HG03457 (cell line): ENCODE results near the gene STEAP1B.
"Not testable (repeated sequence)": the region's sequence is repeated elsewhere in the genome, so short reads cannot be mapped to it uniquely, and the experiment has no call there.

ENCODE experiments used
- ATAC-seq: cut with Tn5 transposase; IDR thresholded peaks from one replicate; pipeline ENCODE4 v1.9.1; 2021; ENCODE audit warnings: moderate number of reproducible peaks; ENCODE audit not compliant: unreplicated experiment

Gene STEAP1B

DNA sequence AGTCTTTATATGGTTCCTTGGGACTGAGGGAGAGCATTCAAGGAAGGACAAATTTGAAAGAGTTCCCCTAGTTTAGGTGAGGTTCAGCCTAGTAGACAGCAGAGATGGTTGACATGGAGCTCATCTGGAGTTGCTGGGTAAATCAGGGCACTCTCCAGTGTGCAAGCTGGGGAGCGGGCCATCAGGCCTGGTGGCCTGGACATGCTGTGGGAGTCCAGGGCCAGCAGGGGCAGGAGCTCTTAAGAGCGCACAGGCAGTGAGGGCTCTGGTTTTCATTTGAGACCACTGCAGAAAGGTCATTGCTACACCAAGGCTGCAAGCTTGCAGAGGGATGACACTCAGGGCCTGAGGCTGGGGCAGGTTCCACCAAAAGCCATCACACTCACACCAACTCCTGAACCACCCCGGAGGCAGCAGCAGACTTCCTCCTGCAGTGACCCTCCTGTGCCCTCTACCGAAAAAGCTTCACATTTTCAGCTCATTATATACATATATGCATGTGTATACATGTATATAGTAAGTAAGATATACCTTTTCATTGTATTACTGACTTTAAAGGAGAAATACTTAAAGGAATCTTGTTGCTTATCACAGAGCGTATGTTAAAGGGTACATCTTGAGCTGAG lies 39.5 kb downstream of the STEAP1B start:
- no peak for ATAC-seq

DNA sequence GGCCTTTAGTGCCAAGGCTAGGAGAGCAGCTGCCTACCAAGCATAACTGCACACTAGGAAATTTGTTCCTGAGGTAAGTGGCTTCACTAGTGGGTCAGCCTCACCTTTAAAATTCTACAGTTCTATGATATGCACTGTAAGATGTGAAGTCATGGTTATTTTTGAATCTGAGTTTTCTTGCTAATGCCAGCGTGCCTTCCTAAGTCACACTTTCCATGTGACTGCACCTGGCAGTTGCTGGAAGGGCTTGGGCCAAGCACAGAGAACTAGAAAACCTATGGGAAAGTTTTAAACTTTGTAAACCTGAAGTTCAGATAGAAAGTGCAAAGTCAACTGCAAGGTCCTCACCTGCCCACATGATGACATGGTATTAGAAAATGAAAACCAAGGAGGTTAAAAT lies 42.5 kb downstream of the STEAP1B start:
- no peak for ATAC-seq

DNA sequence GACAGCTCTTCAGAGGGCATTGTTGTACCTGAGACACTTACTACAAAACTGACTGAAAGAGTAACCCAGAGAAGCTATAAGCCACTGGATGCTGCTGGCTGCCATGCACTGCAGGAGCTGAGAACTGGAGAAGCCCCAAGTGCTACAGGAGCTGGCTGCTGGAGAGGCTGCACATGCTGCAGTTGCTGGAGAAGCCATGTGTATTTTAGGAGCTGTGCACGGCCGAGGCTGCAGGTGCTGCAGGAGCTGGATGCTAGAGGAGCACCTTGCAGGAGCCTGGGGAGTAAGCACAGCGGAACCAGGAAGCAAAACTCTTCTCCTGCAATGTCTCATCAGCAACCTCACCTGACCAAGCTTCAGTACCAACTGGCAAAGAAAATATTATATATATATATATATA lies 45.5 kb downstream of the STEAP1B start:
- no peak for ATAC-seq

DNA sequence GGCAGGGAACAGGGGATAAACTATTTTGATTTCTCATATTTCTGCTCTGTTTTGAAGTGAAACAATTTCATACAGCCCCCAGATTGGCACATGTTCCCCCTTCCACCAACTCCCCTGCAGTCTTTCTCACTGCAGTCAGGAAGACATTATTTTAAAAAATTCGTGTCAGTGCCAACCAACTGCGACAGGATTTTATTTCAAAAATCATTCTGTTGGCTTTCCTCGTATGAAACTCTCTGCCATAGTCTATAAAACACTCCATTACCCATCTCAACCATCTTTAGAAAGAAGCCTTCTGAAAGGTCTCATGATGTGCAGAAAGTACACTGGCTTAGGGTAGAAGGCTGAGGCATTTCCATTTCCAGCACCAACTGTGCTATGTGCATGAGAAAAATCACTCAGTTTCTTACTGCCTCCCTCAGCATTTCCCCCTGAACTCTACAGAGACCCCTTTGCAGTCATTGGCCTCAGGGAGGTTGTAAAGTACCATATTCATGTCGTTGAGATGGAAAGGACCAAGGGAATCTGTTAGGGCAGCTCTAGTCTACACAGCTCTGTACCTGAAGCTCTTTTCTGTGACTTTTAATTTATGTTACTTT lies 46.9 kb downstream of the STEAP1B start:
- no peak for ATAC-seq

DNA sequence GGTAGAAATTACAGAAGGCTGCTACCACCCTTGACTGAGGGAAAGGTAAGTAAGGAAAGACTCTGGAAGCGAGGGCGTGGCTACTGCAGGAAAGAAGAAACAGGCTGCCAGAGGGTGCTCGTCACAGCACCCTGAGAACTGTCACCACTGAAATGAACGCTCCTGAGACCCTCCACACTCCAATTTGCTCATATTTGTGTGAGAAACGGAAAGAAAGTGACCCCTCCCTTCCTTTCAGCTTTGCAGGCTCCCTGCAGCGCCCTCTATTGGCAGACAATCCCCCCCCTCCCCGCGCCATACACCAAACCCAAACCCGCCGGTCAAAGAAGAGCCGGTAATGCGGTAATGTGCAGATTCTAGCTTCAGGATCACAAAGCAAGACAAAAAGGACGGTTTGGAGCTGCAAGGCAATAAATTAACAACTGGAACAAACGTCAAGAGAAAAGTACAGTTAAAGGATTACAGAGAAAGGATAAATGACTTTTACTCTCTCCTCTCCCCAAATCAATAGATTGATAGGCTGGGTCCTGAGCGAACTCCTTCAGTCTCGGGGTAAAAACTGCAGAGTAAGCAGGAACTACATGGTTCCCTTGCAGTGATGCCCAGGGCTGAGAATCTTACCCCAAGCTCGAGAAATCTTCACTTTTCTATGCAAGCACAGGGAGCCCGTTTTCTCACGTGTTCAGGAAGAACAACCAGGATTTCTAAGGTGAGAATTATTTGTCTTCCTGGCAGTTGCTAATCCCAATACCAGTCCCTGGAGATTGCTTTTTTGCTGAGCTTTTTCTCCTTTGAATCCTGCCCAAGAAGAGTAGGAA lies 47.6 kb downstream of the STEAP1B start:
- ATAC-seq, result no peak

DNA sequence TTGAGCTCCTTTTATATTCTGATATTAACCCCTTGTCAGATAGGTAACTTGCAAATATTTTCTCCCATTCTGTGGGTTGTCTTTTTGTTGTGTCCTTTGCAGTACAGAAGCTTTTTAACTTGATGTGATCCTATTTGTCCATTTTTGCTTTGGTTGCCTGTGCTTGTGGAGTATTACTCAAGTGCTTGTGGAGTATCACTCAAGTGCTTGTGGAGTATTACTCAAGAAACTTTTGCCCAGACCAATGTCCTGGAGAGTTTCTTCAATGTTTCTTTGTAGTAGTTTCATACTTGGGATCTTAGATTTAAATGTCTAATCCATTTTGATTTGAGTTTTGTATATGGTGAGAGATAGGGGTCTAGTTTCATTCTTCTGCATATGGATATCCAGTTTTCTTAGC lies 50.0 kb downstream of the STEAP1B start:
- not testable (repeated sequence) for ATAC-seq

DNA sequence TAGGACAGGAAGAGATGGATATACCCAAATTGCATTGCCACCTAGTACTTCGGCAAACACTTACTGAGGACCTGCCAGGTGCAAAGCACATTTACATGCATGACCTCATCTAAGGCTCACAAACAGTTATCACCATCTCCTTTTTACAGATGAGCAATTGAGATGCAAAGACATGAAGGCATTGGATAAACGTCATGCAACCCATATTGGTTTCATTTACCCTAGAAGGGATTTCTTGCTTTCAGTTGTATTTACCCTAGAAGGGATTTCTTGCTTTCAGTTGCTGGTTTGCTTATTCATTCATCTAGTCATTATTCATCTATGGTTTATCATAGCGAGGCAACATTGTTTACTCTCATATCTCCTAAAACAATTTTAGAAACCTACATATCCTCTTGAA lies 52.2 kb downstream of the STEAP1B start:
- peak; percentile 76 for ATAC-seq

DNA sequence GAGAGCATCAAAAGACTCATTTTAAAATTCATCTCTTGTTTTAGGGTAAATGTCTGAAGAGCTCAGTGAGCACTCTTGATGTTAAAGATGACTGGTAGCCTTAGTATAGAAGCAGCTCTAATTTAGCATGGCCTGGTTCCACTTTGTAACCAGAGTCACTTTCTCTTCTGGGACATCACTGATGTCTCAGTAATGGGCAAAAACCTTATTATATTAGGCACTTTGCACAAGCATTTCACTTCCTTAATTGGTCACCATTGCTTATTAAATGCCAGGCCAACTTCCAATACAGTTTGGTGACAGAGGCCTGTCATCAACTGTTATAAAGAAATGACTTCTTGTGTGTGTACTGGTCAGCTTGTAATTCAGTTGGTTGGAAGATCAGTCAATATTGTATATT lies 53.0 kb downstream of the STEAP1B start:
- no peak for ATAC-seq

DNA sequence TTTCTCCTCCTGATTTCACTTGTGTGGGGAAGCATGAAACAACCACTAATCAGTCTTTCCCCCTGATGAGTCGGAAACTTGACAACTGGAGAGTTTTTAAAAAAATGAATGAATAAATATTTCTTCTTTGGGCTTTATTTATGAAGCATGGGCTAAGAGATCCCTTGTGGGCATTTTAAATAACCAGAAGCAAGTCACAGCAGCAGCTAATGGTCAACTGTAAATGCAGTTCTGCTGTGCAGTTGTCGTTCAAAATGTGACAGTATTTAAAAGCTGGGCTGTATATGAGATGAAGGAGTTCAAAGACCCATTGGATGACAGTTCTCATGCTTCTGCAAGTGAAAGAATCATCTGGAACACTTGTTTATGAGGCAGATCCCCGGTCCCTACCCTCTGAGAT lies 54.1 kb downstream of the STEAP1B start:
- no peak for ATAC-seq

DNA sequence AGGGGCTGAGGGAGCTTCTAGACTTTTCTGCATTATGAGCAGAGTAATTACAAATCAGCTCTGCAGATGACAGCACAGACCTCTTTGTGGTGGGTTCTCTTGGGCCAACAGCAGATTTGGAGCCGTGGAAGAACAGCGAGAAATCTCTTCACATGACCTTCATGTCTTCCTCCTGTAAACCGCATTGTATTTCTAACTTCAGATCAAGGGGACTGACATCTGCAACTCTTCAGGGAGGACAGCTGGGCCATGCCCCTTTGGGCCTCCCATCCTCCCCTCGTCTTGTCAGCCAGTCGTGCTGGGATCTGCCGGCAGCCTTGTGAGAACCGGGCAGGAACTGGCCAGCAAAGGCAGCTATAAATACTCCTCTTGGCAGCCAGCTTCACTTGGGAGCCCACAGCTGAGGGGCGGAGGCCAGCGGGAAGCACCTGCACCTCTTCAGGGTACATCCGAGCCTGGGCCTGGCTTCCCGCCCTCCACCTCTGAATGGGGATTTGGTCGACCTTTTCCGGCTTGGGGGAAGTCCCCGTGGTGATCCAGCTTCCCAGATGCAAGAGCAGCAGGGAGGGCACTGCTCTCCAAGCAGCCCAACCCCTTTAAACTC lies 54.7 kb downstream of the STEAP1B start:
- ATAC-seq, result peak; percentile 27

DNA sequence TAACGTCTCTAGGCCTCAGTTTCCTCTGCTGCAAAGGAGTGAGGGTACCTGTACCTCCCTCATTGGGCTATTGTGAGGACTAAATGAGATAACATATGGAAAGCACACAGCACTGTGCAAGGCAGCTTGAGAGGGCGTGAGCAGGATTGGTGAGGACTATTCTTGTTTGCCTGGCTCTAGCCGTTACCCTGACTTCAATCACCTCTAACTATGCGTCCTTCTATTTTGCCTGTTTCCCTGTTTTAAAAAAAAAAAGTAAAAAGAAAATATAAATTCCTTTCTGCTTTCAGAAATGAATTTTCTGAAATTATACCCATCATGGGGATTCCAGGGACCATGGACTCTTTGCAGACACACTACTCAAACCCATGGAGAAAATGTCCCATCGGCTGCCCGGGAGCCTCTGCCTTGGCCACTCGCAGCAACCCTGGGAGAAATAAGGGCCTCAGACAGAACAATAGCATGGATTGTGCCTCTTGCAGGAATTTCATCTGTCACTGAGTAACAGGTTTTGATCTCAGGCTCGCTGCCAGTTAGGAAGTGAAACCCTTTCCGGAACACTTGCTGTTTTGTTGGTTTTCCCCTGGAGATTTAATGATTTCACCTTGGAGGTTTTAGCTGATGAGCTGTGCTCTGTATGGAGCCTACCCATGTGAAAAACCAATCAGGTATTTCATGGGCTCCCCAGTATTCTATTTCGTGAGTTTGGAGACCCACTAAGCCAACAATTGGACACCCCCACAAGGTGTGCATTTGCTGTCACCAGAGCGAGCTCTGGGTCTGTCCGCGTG lies 55.6 kb downstream of the STEAP1B start:
- no peak for ATAC-seq

DNA sequence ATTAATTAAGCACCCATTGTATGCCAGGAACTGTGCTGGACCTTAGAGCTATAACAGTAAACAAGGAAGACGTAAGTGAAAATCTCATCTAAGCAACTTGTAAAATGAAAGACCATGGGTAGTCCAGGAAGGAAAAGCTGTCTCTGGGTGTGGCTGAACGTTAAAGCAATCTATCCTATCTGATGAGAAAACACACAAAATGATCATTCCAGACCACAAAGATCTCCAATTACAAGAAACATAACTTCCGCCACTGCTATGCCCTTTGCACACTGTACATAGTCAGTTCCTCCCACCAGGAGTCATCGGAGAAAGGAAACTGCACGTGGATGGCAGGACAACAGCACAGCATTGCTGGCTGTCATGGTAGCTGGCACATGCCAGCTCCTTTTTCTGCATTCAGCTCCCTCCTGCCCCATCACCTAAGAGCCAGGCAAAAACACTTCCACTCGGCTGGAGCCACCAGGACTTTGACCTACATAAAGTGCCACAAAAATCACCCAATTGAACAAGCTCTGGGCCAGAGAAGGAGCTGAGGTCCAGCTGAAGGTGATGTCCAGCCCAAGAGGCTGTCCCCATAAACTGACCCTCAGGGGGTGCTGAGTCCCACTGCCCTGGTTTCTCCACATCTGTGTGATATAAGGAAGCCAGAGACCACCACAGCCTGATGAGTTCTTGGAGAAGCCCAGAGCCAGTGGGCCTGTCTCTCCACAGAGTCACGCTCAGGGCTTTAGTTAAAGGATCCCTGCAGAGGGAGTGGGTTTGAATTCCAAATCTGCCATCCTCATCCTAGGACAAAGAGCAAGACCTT lies 56.4 kb downstream of the STEAP1B start:
- no peak for ATAC-seq

DNA sequence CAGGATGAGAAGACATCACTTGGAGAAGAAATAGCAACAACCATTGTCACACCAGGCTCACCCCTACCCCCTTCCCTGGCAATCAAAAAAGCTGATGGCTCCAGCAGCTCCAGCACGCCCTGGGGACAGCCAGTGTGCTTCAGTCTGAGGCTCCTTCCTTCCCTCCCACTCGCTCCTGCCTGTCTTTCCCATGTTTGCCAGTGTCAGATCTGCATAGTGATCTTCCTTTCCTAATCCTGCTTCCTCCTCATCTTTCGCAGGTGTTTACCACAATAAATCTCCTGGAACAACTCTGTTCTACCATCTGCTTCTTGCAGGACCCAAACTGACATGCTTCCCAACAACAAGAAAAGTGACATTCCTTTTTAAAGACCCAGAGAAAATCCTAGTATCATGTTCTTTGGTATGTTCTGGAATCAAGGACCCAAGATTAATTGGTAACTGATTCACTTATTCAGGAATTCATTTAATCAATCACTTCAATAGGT lies 57.1 kb downstream of the STEAP1B start:
- ATAC-seq, result no peak

DNA sequence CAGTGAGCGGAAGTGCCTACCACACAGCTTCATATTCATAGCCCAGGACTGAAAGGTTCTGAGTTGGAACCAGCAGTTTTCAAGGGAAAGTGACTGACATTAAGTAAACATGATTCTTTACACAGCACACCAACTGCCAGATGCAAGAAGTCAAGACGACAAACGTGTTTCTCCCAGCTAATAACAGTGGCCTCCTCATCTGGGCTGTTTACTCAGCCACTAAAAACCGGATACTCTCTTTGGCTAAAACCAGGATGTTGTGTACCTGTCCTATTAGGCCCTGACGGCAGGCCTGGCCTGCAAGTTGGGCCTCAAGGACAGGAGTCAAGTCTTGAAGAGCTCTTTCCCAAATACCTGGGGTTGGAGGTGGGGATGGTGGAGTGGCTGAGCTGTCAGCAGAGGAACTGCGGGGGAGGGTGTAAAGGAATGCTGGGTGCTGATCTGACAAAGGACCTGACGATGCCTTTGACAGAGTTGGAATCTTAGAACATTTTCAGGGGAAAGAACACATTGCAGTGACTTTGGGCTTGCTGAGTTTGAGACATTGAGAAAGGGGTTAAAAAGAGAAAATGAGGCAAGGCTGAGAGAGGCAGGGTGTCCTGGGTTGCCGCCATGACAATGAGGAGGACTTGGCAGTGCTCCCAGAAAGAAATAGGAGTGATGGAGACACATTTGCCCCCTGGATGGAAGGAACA lies 57.7 kb downstream of the STEAP1B start:
- no peak for ATAC-seq

DNA sequence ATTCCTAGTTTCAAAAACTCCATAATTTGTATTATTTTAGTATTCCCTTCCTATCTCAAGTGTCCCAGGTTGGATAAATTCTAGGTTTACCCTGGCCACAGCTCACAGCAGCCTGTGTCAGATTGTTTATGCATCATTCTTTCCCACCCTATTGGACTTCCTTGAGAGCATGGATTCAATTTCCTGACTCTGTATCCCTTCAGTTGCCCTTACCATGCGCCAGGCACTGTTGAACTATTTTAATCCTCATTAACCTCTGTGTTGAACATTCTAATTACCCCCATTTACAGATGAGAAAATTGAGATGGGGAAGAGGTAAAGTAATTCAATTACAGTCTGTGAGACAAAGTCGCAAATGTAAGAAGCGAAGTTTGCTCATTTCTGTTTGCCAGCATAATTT lies 58.8 kb downstream of the STEAP1B start:
- ATAC-seq, result no peak

DNA sequence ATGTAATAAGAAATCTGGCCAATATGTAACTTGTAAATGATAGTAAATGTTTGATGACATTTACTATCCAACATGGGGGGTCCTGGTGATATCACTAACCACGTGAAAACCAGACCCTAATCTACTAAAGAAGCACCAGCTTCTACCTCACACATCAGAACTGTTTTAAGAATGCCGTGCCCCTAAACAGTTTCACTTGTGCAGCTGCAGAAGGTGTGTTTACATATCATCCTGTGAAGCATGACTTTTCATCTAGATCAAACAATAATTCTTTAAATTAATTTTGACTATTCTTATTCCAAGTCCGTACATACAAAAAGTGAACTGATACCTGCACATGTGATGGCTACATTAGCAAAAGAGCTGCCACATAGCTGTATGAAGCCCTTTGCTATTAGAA lies 61.0 kb downstream of the STEAP1B start:
- ATAC-seq, result no peak

DNA sequence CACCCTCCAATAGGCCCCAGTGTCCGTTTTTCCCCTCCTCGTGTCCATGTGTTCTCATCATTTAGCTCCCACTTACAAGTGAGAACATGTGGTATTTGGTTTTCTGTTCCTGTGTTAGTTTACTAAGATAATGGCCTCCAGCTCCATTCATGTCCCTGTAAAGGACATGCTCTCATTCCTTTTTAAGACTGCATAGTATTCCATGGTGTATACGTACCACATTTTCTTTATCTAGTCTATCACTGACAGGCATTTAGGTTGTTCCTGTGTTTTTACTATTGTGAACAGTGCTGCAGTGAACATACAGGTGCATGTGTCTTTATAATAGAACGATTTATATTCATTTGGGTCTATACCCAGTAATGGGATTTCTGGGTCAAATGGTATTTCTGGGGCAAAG lies 63.4 kb downstream of the STEAP1B start:
- not testable (repeated sequence) for ATAC-seq

DNA sequence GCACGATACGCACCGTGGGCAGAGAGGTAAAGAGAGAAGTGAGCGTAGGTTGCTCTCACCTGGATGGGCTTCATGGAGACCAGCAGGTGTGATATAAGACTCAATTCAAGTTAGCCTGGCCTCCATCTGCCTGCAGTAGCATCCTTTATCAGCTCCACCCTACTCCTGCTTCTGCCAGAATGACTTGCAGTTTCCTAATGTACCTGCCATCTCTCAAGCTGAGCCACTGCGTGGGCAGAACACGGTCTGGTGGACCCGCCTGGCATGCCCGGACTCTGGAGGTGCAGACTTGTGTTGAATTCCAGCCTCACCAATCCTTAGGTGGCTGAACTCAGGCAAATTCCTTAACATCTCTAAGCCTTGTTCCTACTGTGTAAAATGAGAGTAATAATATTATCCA lies 64.3 kb downstream of the STEAP1B start:
- ATAC-seq, result no peak

DNA sequence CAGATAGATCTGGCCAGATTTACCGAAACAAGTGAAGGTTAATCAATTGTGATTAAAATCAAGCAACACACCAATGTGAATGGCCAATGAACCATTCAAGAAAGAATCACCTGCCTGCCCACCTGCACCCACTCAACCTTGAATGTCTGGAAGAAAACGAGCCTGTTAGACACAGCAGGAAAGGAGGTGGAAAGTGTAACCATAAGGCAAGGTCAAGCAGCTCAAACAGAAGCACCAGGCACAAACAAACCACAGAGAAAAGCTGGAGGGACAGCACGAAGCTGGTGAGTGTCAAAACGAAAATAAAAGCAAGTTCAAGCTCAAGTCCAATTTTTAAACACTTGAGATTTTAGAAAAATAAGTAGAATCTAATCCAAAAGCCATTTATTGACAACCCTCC lies 64.9 kb downstream of the STEAP1B start:
- peak; percentile 80 for ATAC-seq
